IPS-18a (cell line): ENCODE measurements around the gene CNKSR3.

Experiments used
- H3K27ac ChIP-seq: one replicate; pipeline ENCODE4 v1.5.1; 2013; ENCODE audit warnings: low read length
- H3K27me3 ChIP-seq: one replicate; pipeline ENCODE4 v1.6.1; 2013; ENCODE audit warnings: mild to moderate bottlenecking, low read length; ENCODE audit not compliant: control insufficient read depth, insufficient read depth
- H3K36me3 ChIP-seq: one replicate; pipeline ENCODE4 v1.6.1; 2013; ENCODE audit warnings: low read depth, low read length; ENCODE audit not compliant: control insufficient read depth
- H3K4me1 ChIP-seq: one replicate; pipeline ENCODE4 v1.6.1; 2013; ENCODE audit warnings: low read depth, low read length; ENCODE audit not compliant: control insufficient read depth
- H3K4me3 ChIP-seq: one replicate; pipeline ENCODE4 v1.5.1; 2013; ENCODE audit warnings: low read length
- H3K9ac ChIP-seq: one replicate; pipeline ENCODE4 v1.6.1; 2013; ENCODE audit warnings: mild to moderate bottlenecking, low read length, moderate library complexity
- H3K9me3 ChIP-seq: one replicate; pipeline ENCODE4 v1.6.1; 2013; ENCODE audit warnings: low read depth, low read length; ENCODE audit not compliant: control insufficient read depth

Gene CNKSR3

GRCh38 chr6:154473324-154473723 lies 37.2 kb downstream of the CNKSR3 start:
- H3K9ac ChIP-seq, result no peak overlapping the region
- H3K4me1 ChIP-seq, result no peaks in the 10 kb centered on the region
- no peaks in the 10 kb centered on the region for H3K27me3 ChIP-seq
- H3K4me3 ChIP-seq, result no peak overlapping the region
- H3K9me3 ChIP-seq, result peaks cover 7% of the 10 kb centered on the region
- H3K36me3 ChIP-seq, result no peaks in the 10 kb centered on the region
- no peak overlapping the region for H3K27ac ChIP-seq

GRCh38 chr6:154471609-154472362 lies 38.7 kb downstream of the CNKSR3 start:
- Histone ChIP-seq H3K9me3 (peaks cover 7% of the 10 kb centered on the region), H3K4me3 (no peak overlapping the region), H3K27ac (no peak overlapping the region), H3K9ac (no peak overlapping the region), H3K27me3 (no peaks in the 10 kb centered on the region), H3K4me1 (no peaks in the 10 kb centered on the region), H3K36me3 (no peaks in the 10 kb centered on the region)

GRCh38 chr6:154469306-154469935 lies 41.1 kb downstream of the CNKSR3 start:
- no peaks in the 10 kb centered on the region for H3K27me3 ChIP-seq
- peaks cover 7% of the 10 kb centered on the region for H3K9me3 ChIP-seq
- H3K4me1 ChIP-seq, result no peaks in the 10 kb centered on the region
- H3K4me3 ChIP-seq, result no peak overlapping the region
- H3K36me3 ChIP-seq, result no peaks in the 10 kb centered on the region
- H3K27ac ChIP-seq, result no peak overlapping the region
- H3K9ac ChIP-seq, result no peak overlapping the region

- no peaks in the 10 kb centered on the region for H3K36me3 ChIP-seq
- no peak overlapping the region for H3K4me3 ChIP-seq
- no peak overlapping the region for H3K27ac ChIP-seq
- no peak overlapping the region for H3K9ac ChIP-seq
- no peaks in the 10 kb centered on the region for H3K27me3 ChIP-seq
- H3K9me3 ChIP-seq, result peaks cover 7% of the 10 kb centered on the region
- no peaks in the 10 kb centered on the region for H3K4me1 ChIP-seq
These were observed 41.7 kb downstream of the CNKSR3 start for GRCh38 chr6:154468760-154469159.

GRCh38 chr6:154466971-154467679 lies 43.4 kb downstream of the CNKSR3 start:
- Histone ChIP-seq H3K27me3 (no peaks in the 10 kb centered on the region), H3K9me3 (peaks cover 7% of the 10 kb centered on the region), H3K36me3 (no peaks in the 10 kb centered on the region), H3K27ac (no peak overlapping the region), H3K4me3 (no peak overlapping the region), H3K4me1 (no peaks in the 10 kb centered on the region), H3K9ac (no peak overlapping the region)

- Histone ChIP-seq H3K27ac (no peak overlapping the region), H3K9ac (no peak overlapping the region), H3K4me1 (no peaks in the 10 kb centered on the region), H3K27me3 (no peaks in the 10 kb centered on the region), H3K4me3 (no peak overlapping the region), H3K36me3 (no peaks in the 10 kb centered on the region), H3K9me3 (peaks cover 7% of the 10 kb centered on the region)
These were observed 44.3 kb downstream of the CNKSR3 start for GRCh38 chr6:154466139-154466538.

GRCh38 chr6:154463573-154464419 lies 46.7 kb downstream of the CNKSR3 start:
- Histone ChIP-seq H3K4me1 (peaks cover 17% of the 10 kb centered on the region), H3K9me3 (no peaks in the 10 kb centered on the region), H3K27ac (no peak overlapping the region), H3K36me3 (no peaks in the 10 kb centered on the region), H3K27me3 (no peaks in the 10 kb centered on the region), H3K4me3 (no peak overlapping the region), H3K9ac (no peak overlapping the region)

- H3K4me3 ChIP-seq, result no peak overlapping the region
- H3K9me3 ChIP-seq, result no peaks in the 10 kb centered on the region
- no peak overlapping the region for H3K9ac ChIP-seq
- no peaks in the 10 kb centered on the region for H3K36me3 ChIP-seq
- peaks cover 22% of the 10 kb centered on the region for H3K4me1 ChIP-seq
- no peaks in the 10 kb centered on the region for H3K27me3 ChIP-seq
- H3K27ac ChIP-seq, result no peak overlapping the region
These were observed 48.1 kb downstream of the CNKSR3 start for GRCh38 chr6:154462425-154462824.

GRCh38 chr6:154461348-154461747 lies 49.1 kb downstream of the CNKSR3 start:
- Histone ChIP-seq H3K36me3 (no peaks in the 10 kb centered on the region), H3K9ac (no peak overlapping the region)

GRCh38 chr6:154460306-154461071 lies 50.0 kb downstream of the CNKSR3 start:
- no peak overlapping the region for H3K4me3 ChIP-seq
- H3K36me3 ChIP-seq, result no peaks in the 10 kb centered on the region
- peaks cover 22% of the 10 kb centered on the region for H3K4me1 ChIP-seq
- H3K27me3 ChIP-seq, result no peaks in the 10 kb centered on the region
- H3K9me3 ChIP-seq, result no peaks in the 10 kb centered on the region
- no peak overlapping the region for H3K27ac ChIP-seq
- no peak overlapping the region for H3K9ac ChIP-seq

More at GRCh38 chr6:154461348-154461747, 49.1 kb downstream of the CNKSR3 start:
- Histone ChIP-seq H3K27ac (no peak overlapping the region), H3K27me3 (no peaks in the 10 kb centered on the region), H3K9me3 (no peaks in the 10 kb centered on the region), H3K4me3 (no peak overlapping the region), H3K4me1 (peaks cover 22% of the 10 kb centered on the region)
